Mesenchymal stem cell (in vitro differentiated cells and primary cell): ENCODE measurements around the gene EYA2.

Source experiments
- DNase-seq: peaks from one replicate; pipeline ENCODE4 v3.0.0-alpha.2; 2013
- H2AFZ ChIP-seq: one replicate; pipeline ENCODE4 v1.6.1; 2013; ENCODE audit warnings: low read depth, mild to moderate bottlenecking, control low read depth, inconsistent platforms, low read length, moderate library complexity
- H2AK5ac ChIP-seq: 2 replicates; pipeline ENCODE4 v1.6.1; 2013; ENCODE audit warnings: low read length, moderate library complexity, mild to moderate bottlenecking, inconsistent platforms; ENCODE audit not compliant: severe bottlenecking
- H2BK120ac ChIP-seq: one replicate; pipeline ENCODE4 v1.6.1; 2013; ENCODE audit warnings: low read depth, mild to moderate bottlenecking, inconsistent platforms, low read length, moderate library complexity
- H2BK12ac ChIP-seq, 2 experiments: one replicate each; pipeline ENCODE4 v1.6.1; 2013; ENCODE audit warnings: inconsistent platforms in 2 of 2, low read length in 2 of 2, mild to moderate bottlenecking in 2 of 2, moderate library complexity in 2 of 2, control low read depth in 1 of 2
- H2BK15ac ChIP-seq: one replicate; pipeline ENCODE4 v1.6.1; 2013; ENCODE audit warnings: mild to moderate bottlenecking, low read depth, inconsistent platforms; ENCODE audit not compliant: poor library complexity, severe bottlenecking
- H2BK5ac ChIP-seq: 2 replicates; pipeline ENCODE4 v1.6.1; 2013; ENCODE audit warnings: low read depth, mild to moderate bottlenecking, low read length, control low read depth, inconsistent platforms; ENCODE audit not compliant: poor library complexity, severe bottlenecking
- H3K14ac ChIP-seq, 2 experiments: one replicate each; pipeline ENCODE4 v1.6.1; 2013; ENCODE audit warnings: inconsistent platforms in 2 of 2, low read length in 2 of 2, control low read depth in 1 of 2, mild to moderate bottlenecking in 1 of 2, moderate library complexity in 1 of 2
- H3K18ac ChIP-seq, 2 experiments: one replicate each; pipeline ENCODE4 v1.6.1; 2013; ENCODE audit warnings: inconsistent platforms in 2 of 2, low read length in 2 of 2, control low read depth in 1 of 2, low read depth in 1 of 2, mild to moderate bottlenecking in 1 of 2
- H3K23ac ChIP-seq, 2 experiments: one replicate each; pipeline ENCODE4 v1.6.1; 2013; ENCODE audit warnings: inconsistent platforms in 2 of 2, low read length in 2 of 2, mild to moderate bottlenecking in 2 of 2, moderate library complexity in 2 of 2, control low read depth in 1 of 2
- H3K27ac ChIP-seq: 2 replicates; pipeline ENCODE4 v1.5.1; 2013; ENCODE audit warnings: mild to moderate bottlenecking, moderate library complexity, low read length, control low read depth, inconsistent platforms; ENCODE audit not compliant: poor library complexity, severe bottlenecking
- H3K27me3 ChIP-seq, 2 experiments: 2 replicates each; pipeline versions ENCODE4 v1.6.1 to v1.7.0; 2013; ENCODE audit warnings: low read length in 2 of 2, mild to moderate bottlenecking in 2 of 2, moderate library complexity in 2 of 2, control low read depth in 1 of 2, inconsistent platforms in 1 of 2; ENCODE audit not compliant: control insufficient read depth in 1 of 2, insufficient read depth in 1 of 2
- H3K36me3 ChIP-seq, 2 experiments: 2 replicates each; pipeline versions ENCODE4 v1.6.1 to v1.7.0; 2013; ENCODE audit warnings: low read length in 2 of 2, control low read depth in 1 of 2, inconsistent platforms in 1 of 2, low read depth in 1 of 2, mild to moderate bottlenecking in 1 of 2; ENCODE audit not compliant: insufficient read depth in 2 of 2, control insufficient read depth in 1 of 2
- H3K4ac ChIP-seq, 2 experiments: one replicate each; pipeline ENCODE4 v1.6.1; 2013; ENCODE audit warnings: inconsistent platforms in 2 of 2, low read length in 2 of 2, mild to moderate bottlenecking in 2 of 2, moderate library complexity in 2 of 2, control low read depth in 1 of 2, low read depth in 1 of 2
- H3K4me1 ChIP-seq: 2 replicates; pipeline ENCODE4 v1.6.1; 2013; ENCODE audit warnings: low read depth, low read length, control low read depth; ENCODE audit not compliant: control insufficient read depth, insufficient read depth
- H3K4me2 ChIP-seq: 2 replicates; pipeline ENCODE4 v1.6.1; 2013; ENCODE audit warnings: low read length, mild to moderate bottlenecking, inconsistent platforms; ENCODE audit not compliant: poor library complexity, severe bottlenecking
- H3K4me3 ChIP-seq, 2 experiments: 2 replicates each; pipeline versions ENCODE4 v1.5.1 to v1.7.0; 2013; ENCODE audit warnings: low read length in 2 of 2, mild to moderate bottlenecking in 2 of 2, control low read depth in 1 of 2, low read depth in 1 of 2; ENCODE audit not compliant: insufficient read depth in 1 of 2
- H3K79me1 ChIP-seq: replicated peaks from 2 replicates; pipeline ENCODE4 v1.6.1; 2013; ENCODE audit warnings: mild to moderate bottlenecking, control low read depth, low read length, inconsistent platforms; ENCODE audit not compliant: poor library complexity, severe bottlenecking
- H3K9ac ChIP-seq: 2 replicates; pipeline ENCODE4 v1.7.0; 2013; ENCODE audit warnings: mild to moderate bottlenecking, low read length, moderate library complexity
- H3K9me3 ChIP-seq: 2 replicates; pipeline ENCODE4 v1.7.0; 2013; ENCODE audit warnings: mild to moderate bottlenecking, low read length; ENCODE audit not compliant: control insufficient read depth
- H4K8ac ChIP-seq: one replicate; pipeline ENCODE4 v1.6.1; 2013; ENCODE audit warnings: inconsistent platforms, mild to moderate bottlenecking, low read length, moderate library complexity
- H4K91ac ChIP-seq: one replicate; pipeline ENCODE4 v1.6.1; 2013; ENCODE audit warnings: mild to moderate bottlenecking, low read length, inconsistent platforms
- WGBS: methylation state at CpG from one replicate; pipeline ENCODE4 v1.1.7; 2013; ENCODE audit warnings: mixed read lengths; 5-methylcytosine and 5-hydroxymethylcytosine counted together

The EYA2 gene

DNA sequence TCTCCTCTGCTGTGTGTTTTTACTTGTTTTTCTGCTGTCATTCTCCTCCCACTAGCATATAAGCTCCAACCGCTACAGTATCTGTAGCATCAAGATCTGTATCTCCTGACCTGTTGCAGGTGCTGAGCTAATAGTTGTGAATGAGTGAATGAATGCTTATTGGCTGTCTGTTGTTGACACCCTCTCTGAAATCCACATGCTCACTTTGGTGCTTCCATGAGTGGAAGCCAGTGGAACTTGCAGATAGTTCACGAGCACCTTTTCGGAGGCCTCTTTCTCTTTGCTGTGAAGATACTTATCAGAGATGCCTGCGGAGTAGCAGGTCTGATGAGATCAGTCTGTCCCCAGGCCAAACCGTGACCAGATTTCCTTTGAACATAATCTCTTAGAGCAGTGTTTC, 117.3 kb downstream of the EYA2 start:
- Histone ChIP-seq H4K91ac (no peak overlapping the region), H3K79me1 (no peaks in the 10 kb centered on the region), H3K18ac (no peak overlapping the region), H3K4ac (no peak overlapping the region), H3K23ac (no peak overlapping the region), H2BK120ac (no peak overlapping the region), H3K27me3 (peaks cover 6 to 28% of the 10 kb centered on the region in 2 experiments), H3K27ac (no peak overlapping the region), H3K9me3 (no peaks in the 10 kb centered on the region), H2BK15ac (no peak overlapping the region), H2BK5ac (no peak overlapping the region), H3K4me1 (no peaks in the 10 kb centered on the region), H2AK5ac (no peak overlapping the region), H3K36me3 (no peaks in the 10 kb centered on the region), H2BK12ac (no peak overlapping the region), H3K9ac (no peak overlapping the region), H3K4me3 (no peak overlapping the region), H2AFZ (no peak overlapping the region), H4K8ac (no peak overlapping the region), H3K14ac (no peak overlapping the region), H3K4me2 (no peak overlapping the region)
- DNase-seq, result no peak
- WGBS, result 45% methylated on average over 2 of the region's 5 CpGs

DNA sequence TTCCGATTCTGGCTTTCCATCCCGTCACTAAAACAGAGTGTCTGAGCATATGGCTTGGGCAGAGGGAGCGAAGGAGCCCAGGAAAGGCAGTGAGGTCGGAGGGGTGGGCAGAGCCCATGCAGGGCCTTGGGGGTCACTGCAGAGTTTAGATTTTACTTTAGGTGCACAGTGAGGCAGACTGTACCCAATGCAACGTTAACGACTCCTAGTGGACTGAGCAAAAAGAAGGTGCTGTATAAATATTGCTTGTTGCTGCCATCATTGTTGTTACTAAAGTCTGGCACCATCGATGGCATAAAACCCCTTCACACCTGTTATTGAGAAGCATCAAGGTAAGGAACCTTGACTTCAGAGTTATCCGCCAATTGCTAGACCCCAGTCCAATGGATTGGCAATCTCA, 119.0 kb downstream of the EYA2 start:
- Histone ChIP-seq H3K23ac (no peak overlapping the region), H3K27me3 (peaks cover 6 to 36% of the 10 kb centered on the region in 2 experiments), H4K8ac (no peak overlapping the region), H3K36me3 (no peaks in the 10 kb centered on the region), H3K9ac (no peak overlapping the region), H2BK5ac (no peak overlapping the region), H3K27ac (no peak overlapping the region), H4K91ac (no peak overlapping the region), H3K79me1 (no peaks in the 10 kb centered on the region), H2AK5ac (no peak overlapping the region), H2BK12ac (no peak overlapping the region), H2AFZ (no peak overlapping the region), H3K14ac (no peak overlapping the region), H2BK120ac (no peak overlapping the region), H2BK15ac (no peak overlapping the region), H3K18ac (no peak overlapping the region), H3K4ac (no peak overlapping the region), H3K4me1 (no peaks in the 10 kb centered on the region), H3K4me3 (no peak overlapping the region), H3K4me2 (no peak overlapping the region), H3K9me3 (no peaks in the 10 kb centered on the region)
- DNase-seq, result no peak
- 68% methylated on average over 7 of the region's 8 CpGs for WGBS

DNA sequence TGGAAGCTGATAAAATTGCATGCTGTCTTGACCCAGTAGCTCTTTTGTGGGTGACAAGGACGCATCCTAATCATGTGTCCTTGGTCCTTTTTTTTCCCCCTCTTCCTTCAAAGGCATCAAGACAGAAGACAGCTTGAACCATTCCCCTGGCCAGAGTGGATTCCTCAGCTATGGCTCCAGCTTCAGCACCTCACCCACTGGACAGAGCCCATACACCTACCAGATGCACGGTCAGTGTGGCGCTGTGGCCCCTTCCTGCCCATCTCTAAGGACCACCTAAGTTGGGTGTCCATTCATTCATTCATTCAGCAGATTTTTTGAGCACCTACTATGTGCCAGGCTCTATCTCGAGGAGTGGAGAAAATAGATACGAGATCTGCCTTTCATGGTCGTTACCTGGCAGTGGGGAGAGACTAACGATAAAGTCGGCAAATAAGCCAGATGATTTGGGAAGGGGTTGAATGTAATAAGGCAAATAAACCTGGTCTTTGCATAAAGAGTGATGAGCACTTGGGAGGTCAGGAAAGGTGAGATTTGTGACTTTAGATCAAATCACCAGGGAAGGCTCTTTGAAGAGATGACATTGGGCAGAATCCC, 121.5 kb downstream of the EYA2 start:
- peaks cover 6 to 37% of the 10 kb centered on the region in 2 experiments for H3K27me3 ChIP-seq

DNA sequence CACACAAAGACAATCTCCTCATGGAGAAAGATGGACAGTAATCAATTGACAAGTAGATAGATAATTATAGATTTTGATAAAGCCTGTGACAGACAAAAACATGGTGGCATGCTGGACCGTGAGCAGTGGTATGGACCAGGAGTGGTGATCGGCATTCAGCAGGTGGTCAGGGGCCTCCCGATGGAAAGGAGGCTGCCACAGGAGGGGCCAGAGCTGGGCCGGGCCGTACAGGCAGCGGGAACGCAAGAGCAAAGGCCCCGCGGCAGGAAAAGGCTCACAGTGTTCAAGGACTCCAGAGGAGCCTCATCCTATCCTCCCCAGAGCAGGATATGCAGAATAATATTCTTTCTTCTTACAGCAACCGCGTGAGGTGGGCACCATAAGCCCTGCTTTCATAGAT, 123.7 kb downstream of the EYA2 start:
- Histone ChIP-seq H3K4me1 (no peaks in the 10 kb centered on the region), H2BK12ac (no peak overlapping the region), H4K8ac (no peak overlapping the region), H3K27me3 (peaks cover 3 to 36% of the 10 kb centered on the region in 2 experiments), H3K27ac (no peak overlapping the region), H3K4ac (no peak overlapping the region), H2BK120ac (no peak overlapping the region), H2BK5ac (no peak overlapping the region), H4K91ac (no peak overlapping the region), H2AFZ (no peak overlapping the region), H3K36me3 (no peaks in the 10 kb centered on the region), H3K4me2 (no peak overlapping the region), H3K79me1 (no peaks in the 10 kb centered on the region), H2AK5ac (no peak overlapping the region), H3K9ac (no peak overlapping the region), H3K14ac (no peak overlapping the region), H3K9me3 (no peaks in the 10 kb centered on the region), H2BK15ac (no peak overlapping the region), H3K23ac (no peak overlapping the region), H3K4me3 (no peak overlapping the region), H3K18ac (no peak overlapping the region)
- DNase-seq, result no peak
- WGBS, result 72% methylated on average over 8 of the region's 11 CpGs

More for the DNA sequence above, 121.5 kb downstream of the EYA2 start:
- H2BK12ac ChIP-seq, result no peak overlapping the region
- H2AFZ ChIP-seq, result no peak overlapping the region
- H4K91ac ChIP-seq, result no peak overlapping the region
- H3K23ac ChIP-seq, result no peak overlapping the region
- H2BK5ac ChIP-seq, result no peak overlapping the region
- H2BK15ac ChIP-seq, result no peak overlapping the region
- H3K4me3 ChIP-seq, result no peak overlapping the region
- H3K18ac ChIP-seq, result no peak overlapping the region
- no peaks in the 10 kb centered on the region for H3K36me3 ChIP-seq
- DNase-seq, result no peak
- H3K27ac ChIP-seq, result no peak overlapping the region
- no peak overlapping the region for H3K14ac ChIP-seq
- no peaks in the 10 kb centered on the region for H3K79me1 ChIP-seq
- H3K4me2 ChIP-seq, result no peak overlapping the region
- H4K8ac ChIP-seq, result no peak overlapping the region
- WGBS, result 72% methylated on average over 8 of the region's 8 CpGs
- no peak overlapping the region for H2BK120ac ChIP-seq
- H3K9ac ChIP-seq, result no peak overlapping the region
- no peak overlapping the region for H3K4ac ChIP-seq
- H2AK5ac ChIP-seq, result no peak overlapping the region
- H3K9me3 ChIP-seq, result no peaks in the 10 kb centered on the region
- H3K4me1 ChIP-seq, result no peaks in the 10 kb centered on the region
